DOHH2 (cell line): ENCODE data around the gene EDAR.

ENCODE experiments used
- H3F3A ChIP-seq: fragments of 200-600 bp; sonication (generic), shearing (Covaris generic); 2 replicates; pipeline ENCODE4 v1.6.0; 2016; ENCODE audit warnings: antibody characterized with exemption, mild to moderate bottlenecking; ENCODE audit not compliant: control insufficient read depth, insufficient read depth
- H3K27ac ChIP-seq: fragments of 200-600 bp; sonication (generic); 2 replicates; pipeline ENCODE4 v1.5.1; 2014; ENCODE audit warnings: low read depth, mild to moderate bottlenecking, low read length, moderate library complexity
- H3K27me3 ChIP-seq: fragments of 200-600 bp; sonication (generic); 2 replicates; pipeline ENCODE4 v1.6.1; 2014; ENCODE audit warnings: mild to moderate bottlenecking, low read length, mixed read lengths; ENCODE audit not compliant: control insufficient read depth
- H3K36me3 ChIP-seq: fragments of 200-600 bp; sonication (generic); 2 replicates; pipeline ENCODE4 v1.6.1; 2014; ENCODE audit warnings: mild to moderate bottlenecking, low read length, moderate library complexity, mixed read lengths; ENCODE audit not compliant: control insufficient read depth
- H3K4me1 ChIP-seq: fragments of 200-600 bp; sonication (generic); 2 replicates; pipeline ENCODE4 v1.6.1; 2014; ENCODE audit warnings: mild to moderate bottlenecking, low read length, mixed read lengths; ENCODE audit not compliant: control insufficient read depth
- H3K4me2 ChIP-seq: fragments of 200-600 bp; sonication (generic); 2 replicates; pipeline ENCODE4 v1.6.0; 2014; ENCODE audit warnings: mild to moderate bottlenecking, low read length, moderate library complexity
- H3K4me3 ChIP-seq: fragments of 200-600 bp; sonication (generic); 2 replicates; pipeline ENCODE4 v1.5.1; 2014; ENCODE audit warnings: mild to moderate bottlenecking, low read length, mixed read lengths
- H3K79me2 ChIP-seq: fragments of 200-600 bp; sonication (generic); 2 replicates; pipeline ENCODE4 v1.6.1; 2014; ENCODE audit warnings: mild to moderate bottlenecking, low read length, mixed read lengths; ENCODE audit not compliant: control insufficient read depth
- H3K9me2 ChIP-seq: fragments of 200-600 bp; sonication (generic); replicated peaks from 2 replicates; pipeline ENCODE4 v1.6.1; 2014; ENCODE audit warnings: mild to moderate bottlenecking, low read length, mixed read lengths; ENCODE audit not compliant: control insufficient read depth
- H3K9me3 ChIP-seq: fragments of 200-600 bp; sonication (generic); 2 replicates; pipeline ENCODE4 v1.6.1; 2014; ENCODE audit warnings: antibody characterized with exemption, low read length, mixed read lengths; ENCODE audit not compliant: control insufficient read depth, insufficient read depth
- H4K20me1 ChIP-seq: fragments of 200-600 bp; sonication (generic); 2 replicates; pipeline ENCODE4 v1.6.0; 2014; ENCODE audit warnings: low read depth, mild to moderate bottlenecking, antibody characterized with exemption, low read length, moderate library complexity; ENCODE audit not compliant: control insufficient read depth, insufficient read depth
- CTCF ChIP-seq: fragments of 200-600 bp; sonication (generic); IDR thresholded peaks from one replicate; pipeline ENCODE4 v1.5.1; 2014; ENCODE audit warnings: antibody characterized with exemption, mild to moderate bottlenecking, low read depth, low read length; ENCODE audit not compliant: poor library complexity, severe bottlenecking
- EZH2phosphoT487 ChIP-seq: fragments of 200-600 bp; sonication (generic); IDR thresholded peaks from 2 replicates; pipeline ENCODE4 v1.6.1; 2017; ENCODE audit warnings: borderline replicate concordance, mild to moderate bottlenecking, antibody characterized with exemption, low read length, moderate library complexity, mixed read lengths

The EDAR gene

GRCh38 chr2:108920686-108921085 is 68.3 kb downstream of the EDAR start:
- H3K9me2 ChIP-seq: no peaks in the 10 kb centered on the region
- H3K4me1 ChIP-seq: no peaks in the 10 kb centered on the region
- H3K27me3 ChIP-seq: no peaks in the 10 kb centered on the region
- H3K79me2 ChIP-seq: no peaks in the 10 kb centered on the region
- no peaks in the 10 kb centered on the region for H3K36me3 ChIP-seq
- H3K9me3 ChIP-seq: no peaks in the 10 kb centered on the region
- no peaks in the 10 kb centered on the region for H3F3A ChIP-seq
- no peak for TF ChIP-seq CTCF
- TF ChIP-seq EZH2phosphoT487: no peak
- H3K4me3 ChIP-seq: no peak overlapping the region
- H4K20me1 ChIP-seq: no peaks in the 10 kb centered on the region
- H3K4me2 ChIP-seq: no peak overlapping the region
- no peak overlapping the region for H3K27ac ChIP-seq

- Histone ChIP-seq H3K27ac (no peak overlapping the region), H3K4me2 (no peak overlapping the region), H3K9me2 (no peaks in the 10 kb centered on the region), H3K9me3 (no peaks in the 10 kb centered on the region), H3K4me3 (no peak overlapping the region), H3K36me3 (no peaks in the 10 kb centered on the region), H3K4me1 (no peaks in the 10 kb centered on the region), H3F3A (no peaks in the 10 kb centered on the region), H3K79me2 (no peaks in the 10 kb centered on the region), H3K27me3 (no peaks in the 10 kb centered on the region), H4K20me1 (no peaks in the 10 kb centered on the region)
- TF ChIP-seq EZH2phosphoT487 (no peak), CTCF (no peak)
Observed at GRCh38 chr2:108919571-108920373, 69.2 kb downstream of the EDAR start.

- Histone ChIP-seq H4K20me1 (no peaks in the 10 kb centered on the region), H3K4me2 (no peak overlapping the region), H3K27me3 (no peaks in the 10 kb centered on the region), H3K9me2 (no peaks in the 10 kb centered on the region), H3F3A (no peaks in the 10 kb centered on the region), H3K9me3 (no peaks in the 10 kb centered on the region), H3K27ac (no peak overlapping the region), H3K4me1 (no peaks in the 10 kb centered on the region), H3K36me3 (no peaks in the 10 kb centered on the region), H3K79me2 (no peaks in the 10 kb centered on the region), H3K4me3 (no peak overlapping the region)
- no peak for TF ChIP-seq CTCF
- no peak for TF ChIP-seq EZH2phosphoT487
Observed at GRCh38 chr2:108918941-108919341, 70.1 kb downstream of the EDAR start.
